HUES6 (cell line): ENCODE data around the gene AK1.

Experiments used
- H3K27ac ChIP-seq: 2 replicates; pipeline ENCODE4 v1.7.0; 2013; ENCODE audit warnings: low read depth, mild to moderate bottlenecking, low read length, inconsistent platforms
- H3K27me3 ChIP-seq: 2 replicates; pipeline ENCODE4 v1.6.1; 2013; ENCODE audit warnings: low read length; ENCODE audit not compliant: control insufficient read depth, insufficient read depth
- H3K36me3 ChIP-seq: 2 replicates; pipeline ENCODE4 v1.6.1; 2013; ENCODE audit warnings: low read length; ENCODE audit not compliant: control insufficient read depth, insufficient read depth
- H3K4me1 ChIP-seq: 2 replicates; pipeline ENCODE4 v1.6.1; 2013; ENCODE audit warnings: low read length; ENCODE audit not compliant: control insufficient read depth, insufficient read depth
- H3K4me3 ChIP-seq: 2 replicates; pipeline ENCODE4 v1.5.1; 2013; ENCODE audit warnings: low read depth, low read length
- H3K9ac ChIP-seq: one replicate; pipeline ENCODE4 v1.6.1; 2013; ENCODE audit warnings: mild to moderate bottlenecking, low read length
- H3K9me3 ChIP-seq: 2 replicates; pipeline ENCODE4 v1.6.1; 2013; ENCODE audit warnings: low read depth, low read length; ENCODE audit not compliant: control insufficient read depth, insufficient read depth

AK1 gene

DNA sequence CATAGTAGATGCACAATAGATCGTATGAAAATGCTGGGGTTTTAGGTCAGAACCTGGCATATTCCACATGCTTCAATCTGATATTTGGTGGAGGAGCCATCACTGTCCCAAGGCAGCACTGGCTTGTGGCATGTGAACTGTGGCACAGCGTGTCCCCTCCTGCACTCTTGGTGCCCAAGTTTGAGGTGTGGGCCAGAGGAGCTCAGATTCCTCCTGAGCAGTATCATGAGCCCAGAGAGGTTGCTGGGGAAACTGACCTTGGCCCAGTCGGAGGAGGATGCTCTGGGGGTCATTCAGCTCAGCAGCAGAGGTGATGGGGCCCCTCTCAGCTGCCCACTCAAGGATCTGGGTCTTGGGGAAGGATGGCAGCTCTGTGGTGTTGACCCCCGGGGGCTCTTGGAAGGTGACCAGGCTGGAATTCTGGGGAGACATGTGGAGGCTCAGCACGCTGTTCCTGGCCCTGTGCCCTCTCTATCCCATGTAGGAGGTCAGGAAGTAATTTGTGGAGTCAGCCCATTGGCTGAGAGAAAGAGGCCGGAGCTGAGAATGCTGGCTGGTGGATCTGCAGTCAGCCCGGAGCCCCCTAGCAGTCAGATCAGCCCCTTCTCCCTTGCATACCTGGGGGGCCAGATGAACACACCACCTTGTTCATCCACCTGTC lies 51.1 kb downstream of the AK1 start:
- H3K4me3 ChIP-seq = no peak overlapping the region
- H3K9me3 ChIP-seq = no peaks in the 10 kb centered on the region
- H3K4me1 ChIP-seq = peaks cover 22% of the 10 kb centered on the region
- peaks cover 15% of the 10 kb centered on the region for H3K27me3 ChIP-seq
- H3K27ac ChIP-seq = no peak overlapping the region
- no peaks in the 10 kb centered on the region for H3K36me3 ChIP-seq
- H3K9ac ChIP-seq = no peak overlapping the region

DNA sequence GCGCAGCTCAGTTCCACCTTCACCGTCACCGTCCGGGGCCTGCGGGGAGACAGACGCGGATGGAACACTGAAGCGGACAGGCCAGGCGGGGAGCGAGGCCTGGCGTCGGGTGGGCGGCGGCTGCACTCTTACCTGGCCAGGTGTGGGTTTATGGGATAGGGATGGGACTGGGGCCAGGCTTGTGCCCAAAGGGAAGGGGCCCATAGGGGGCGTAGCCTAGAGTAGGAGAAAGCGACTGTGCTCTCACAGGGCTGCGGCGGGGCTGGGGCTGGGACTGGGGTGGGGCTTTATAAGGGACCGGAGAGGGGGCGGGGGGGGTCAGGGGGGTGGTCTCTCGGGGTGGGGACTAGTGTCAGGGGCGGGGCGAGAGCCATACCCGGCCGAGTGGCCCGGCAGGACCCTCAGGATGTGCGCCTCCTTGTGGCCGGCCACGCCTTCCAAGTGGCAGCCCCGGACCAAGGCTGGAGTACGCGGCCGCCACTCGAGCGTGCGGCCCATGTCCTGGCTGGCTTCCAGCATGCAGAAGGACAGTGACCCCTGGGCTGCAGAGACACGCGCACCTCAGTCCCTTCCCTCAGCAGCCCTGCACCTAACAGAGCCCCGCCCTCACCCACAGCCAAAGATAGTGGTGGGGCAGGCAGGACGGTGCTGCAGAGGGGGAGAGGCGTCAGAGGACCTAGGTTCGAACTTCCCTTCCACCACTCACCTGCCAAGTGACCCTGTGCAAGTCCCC lies 52.0 kb downstream of the AK1 start:
- Histone ChIP-seq H3K36me3 (no peaks in the 10 kb centered on the region), H3K9ac (peak overlapping the region; percentile 45), H3K4me1 (peaks cover 22% of the 10 kb centered on the region), H3K4me3 (peak overlapping the region; percentile 47), H3K9me3 (no peaks in the 10 kb centered on the region), H3K27ac (no peak overlapping the region), H3K27me3 (peaks cover 15% of the 10 kb centered on the region)

DNA sequence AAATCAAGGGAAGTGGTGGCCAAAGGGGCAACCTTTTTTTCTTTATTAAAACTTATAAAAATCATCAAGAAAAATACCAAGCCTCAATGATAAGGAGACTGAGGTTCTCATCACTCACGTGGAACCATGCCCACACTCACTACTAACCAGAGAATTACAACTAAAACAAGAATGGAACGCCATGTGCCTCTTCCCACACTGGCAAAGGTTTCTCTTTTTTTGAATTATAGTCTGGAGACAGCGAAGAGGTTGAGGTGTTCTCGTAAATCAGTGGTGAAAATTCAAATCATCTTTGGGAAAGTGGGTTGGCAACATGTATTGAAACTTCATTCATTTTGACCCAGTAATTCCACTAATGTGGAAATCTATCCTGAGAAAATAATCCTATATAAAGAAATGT lies 55.4 kb downstream of the AK1 start:
- H3K9ac ChIP-seq = no peak overlapping the region
- H3K4me3 ChIP-seq = no peak overlapping the region
- peaks cover 12% of the 10 kb centered on the region; the same call in 1 of the 2 replicates for H3K4me1 ChIP-seq
- peaks cover 12% of the 10 kb centered on the region for H3K27me3 ChIP-seq
- H3K27ac ChIP-seq = no peak overlapping the region
- H3K36me3 ChIP-seq = peaks cover 6% of the 10 kb centered on the region; the same call in 1 of the 2 replicates
- H3K9me3 ChIP-seq = no peaks in the 10 kb centered on the region

- Histone ChIP-seq H3K27me3 (no peaks in the 10 kb centered on the region), H3K27ac (no peak overlapping the region), H3K36me3 (peaks cover 23% of the 10 kb centered on the region), H3K9me3 (no peaks in the 10 kb centered on the region), H3K9ac (no peak overlapping the region), H3K4me1 (no peaks in the 10 kb centered on the region), H3K4me3 (no peak overlapping the region)
Observed at GRCh38 chr9:127818574-127818973, 58.9 kb downstream of the AK1 start.

DNA sequence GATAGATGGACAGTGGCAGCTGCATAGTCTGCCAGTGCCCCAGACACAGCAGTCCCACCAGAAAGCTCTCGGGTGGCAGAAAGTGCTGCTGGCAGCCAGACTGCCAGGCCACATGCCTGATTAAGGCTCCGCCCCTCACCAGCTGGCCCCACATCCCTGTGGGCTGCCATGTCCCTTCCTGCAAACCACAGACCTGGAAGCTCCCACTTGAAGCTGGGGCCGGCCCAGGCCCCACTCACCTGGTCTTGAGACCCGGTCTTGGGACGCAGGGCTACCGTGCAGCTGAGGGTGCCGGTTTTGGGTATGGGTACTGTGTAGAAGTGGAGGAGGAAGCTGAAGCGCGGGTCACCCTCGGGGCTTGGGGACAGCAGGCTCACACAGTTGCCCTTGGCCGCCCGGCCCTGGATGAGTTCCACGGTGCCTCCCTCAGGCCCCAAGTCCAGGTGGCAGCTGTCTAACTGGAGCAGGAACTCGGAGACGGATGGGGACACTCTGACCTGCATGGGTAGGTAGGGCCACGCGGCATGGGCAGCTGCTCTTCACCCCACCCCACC lies 59.5 kb downstream of the AK1 start:
- Histone ChIP-seq H3K27ac (no peak overlapping the region), H3K9ac (no peak overlapping the region), H3K4me1 (no peaks in the 10 kb centered on the region), H3K9me3 (no peaks in the 10 kb centered on the region), H3K4me3 (no peak overlapping the region), H3K27me3 (no peaks in the 10 kb centered on the region), H3K36me3 (peaks cover 29% of the 10 kb centered on the region)

DNA sequence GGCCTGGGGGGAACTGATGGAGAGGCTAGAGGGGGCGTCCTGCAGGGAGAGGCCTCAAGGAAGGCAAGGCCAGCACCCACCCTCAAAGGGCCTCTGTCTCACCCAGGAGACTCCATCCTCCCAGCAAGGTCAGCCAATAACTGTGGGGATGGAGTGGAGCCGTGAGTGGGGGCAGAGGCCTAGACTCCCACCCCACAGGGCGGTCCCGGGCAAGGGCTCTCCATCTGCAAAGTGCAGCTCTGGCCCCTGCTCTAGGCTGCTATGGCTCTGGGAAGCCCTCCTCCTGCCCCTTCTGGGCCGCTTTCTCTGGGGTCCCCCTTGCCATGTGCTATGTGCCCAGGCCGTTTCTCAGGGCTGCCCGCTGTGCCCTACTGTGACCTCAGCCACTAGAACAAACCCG lies 60.7 kb downstream of the AK1 start:
- H3K9ac ChIP-seq = no peak overlapping the region
- no peaks in the 10 kb centered on the region for H3K27me3 ChIP-seq
- peaks cover 40% of the 10 kb centered on the region for H3K36me3 ChIP-seq
- no peaks in the 10 kb centered on the region for H3K4me1 ChIP-seq
- H3K9me3 ChIP-seq = no peaks in the 10 kb centered on the region
- no peak overlapping the region for H3K4me3 ChIP-seq
- no peak overlapping the region for H3K27ac ChIP-seq
